IMR-90 (cell line): ENCODE measurements around the gene CCDC102A. TPM values are rescaled to one million over a fixed set of nuclear protein-coding genes. Genes with fewer than 3 reads are reported as not detected.

Source experiments
- ATAC-seq: fragments of 200-7000 bp; cut with Tn5 transposase; 2 replicates; pipeline ENCODE4 v1.9.1; 2020; ENCODE audit warnings: low read depth, mild to moderate bottlenecking, moderate library complexity
- BruUV-seq: library from RNA; stranded (reverse); fragments of 400-500 nt; replicated peaks from 2 replicates; lab custom pipeline; 2021; lab: Mats Ljungman, UMichigan
- CTCF ChIA-PET: fragments of 300-600 bp; formaldehyde crosslinking; extraction: SDS; loops from one replicate; lab custom pipeline; 2021; ENCODE audit warnings: antibody characterized with exemption; lab: Yijun Ruan, JAX
- POLR2A ChIA-PET: fragments of 300-600 bp; sonication (Branson Sonifier 250); formaldehyde crosslinking; loops from one replicate; lab custom pipeline; 2022; ENCODE audit warnings: antibody characterized with exemption; ENCODE audit not compliant: unreplicated experiment; lab: Charles Lee
- DNase-seq: peaks from one replicate; pipeline ENCODE4 v3.0.0; 2013
- H2AFZ ChIP-seq: replicated peaks from 2 replicates; pipeline ENCODE3; 2013; ENCODE audit warnings: low read length, mild to moderate bottlenecking; ENCODE audit not compliant: poor library complexity
- H2AK5ac ChIP-seq: 2 replicates; pipeline ENCODE4 v1.6.1; 2013; ENCODE audit warnings: low read depth, low read length, inconsistent platforms
- H2AK9ac ChIP-seq: replicated peaks from 2 replicates; pipeline ENCODE3; 2013; ENCODE audit warnings: mild to moderate bottlenecking, low read depth, low read length, moderate library complexity; ENCODE audit not compliant: poor library complexity
- H2BK120ac ChIP-seq: 2 replicates; pipeline ENCODE4 v1.6.1; 2013; ENCODE audit warnings: low read depth, low read length, inconsistent platforms
- H2BK15ac ChIP-seq: 3 replicates; pipeline ENCODE4 v1.6.1; 2013; ENCODE audit warnings: low read depth, low read length, inconsistent platforms
- H2BK20ac ChIP-seq: 2 replicates; pipeline ENCODE4 v1.6.1; 2013; ENCODE audit warnings: low read depth, mild to moderate bottlenecking, inconsistent platforms, low read length, moderate library complexity
- H2BK5ac ChIP-seq: 2 replicates; pipeline ENCODE4 v1.6.1; 2013; ENCODE audit warnings: mild to moderate bottlenecking, low read depth, low read length, inconsistent platforms; ENCODE audit not compliant: poor library complexity, severe bottlenecking
- H3K14ac ChIP-seq: replicated peaks from 2 replicates; pipeline ENCODE4 v1.6.1; 2013; ENCODE audit warnings: low read depth, low read length, inconsistent platforms
- H3K18ac ChIP-seq: 2 replicates; pipeline ENCODE4 v1.6.1; 2013; ENCODE audit warnings: low read depth, low read length, control low read depth
- H3K23ac ChIP-seq: 2 replicates; pipeline ENCODE4 v1.6.1; 2013; ENCODE audit warnings: low read depth, low read length, inconsistent platforms
- H3K27ac ChIP-seq: 2 replicates; pipeline ENCODE4 v1.5.1; 2013; ENCODE audit warnings: mild to moderate bottlenecking, control low read depth, low read length; ENCODE audit not compliant: insufficient read depth
- H3K27me3 ChIP-seq: 2 replicates; pipeline ENCODE4 v1.6.1; 2013; ENCODE audit warnings: low read length; ENCODE audit not compliant: control insufficient read depth, insufficient read depth
- H3K36me3 ChIP-seq: 2 replicates; pipeline ENCODE4 v1.6.1; 2013; ENCODE audit warnings: low read length, mixed read lengths; ENCODE audit not compliant: control insufficient read depth, insufficient read depth
- H3K4ac ChIP-seq: 2 replicates; pipeline ENCODE4 v1.6.1; 2013; ENCODE audit warnings: low read depth, low read length, inconsistent platforms
- H3K4me1 ChIP-seq: 2 replicates; pipeline ENCODE4 v1.6.1; 2013; ENCODE audit warnings: low read length, mixed read lengths; ENCODE audit not compliant: control insufficient read depth, insufficient read depth
- H3K4me2 ChIP-seq: 2 replicates; pipeline ENCODE4 v1.6.1; 2013; ENCODE audit warnings: low read depth, mild to moderate bottlenecking, control low read depth, low read length, moderate library complexity
- H3K4me3 ChIP-seq: 2 replicates; pipeline ENCODE4 v1.5.1; 2013; ENCODE audit warnings: low read depth, mild to moderate bottlenecking, control low read depth, low read length, moderate library complexity; ENCODE audit not compliant: insufficient read depth
- H3K56ac ChIP-seq: 2 replicates; pipeline ENCODE4 v1.6.1; 2013; ENCODE audit warnings: low read length, inconsistent platforms; ENCODE audit not compliant: insufficient read depth; ENCODE audit errors: extremely low read depth
- H3K79me1 ChIP-seq, 2 experiments: 2 replicates each; pipeline ENCODE4 v1.6.1; 2013; ENCODE audit warnings: low read length in 2 of 2, inconsistent platforms in 1 of 2, low read depth in 1 of 2
- H3K9ac ChIP-seq: 2 replicates; pipeline ENCODE4 v1.6.1; 2013; ENCODE audit warnings: low read depth, low read length, control low read depth
- H3K9me1 ChIP-seq: 2 replicates; pipeline ENCODE4 v1.6.1; 2013; ENCODE audit warnings: low read length, inconsistent platforms; ENCODE audit not compliant: insufficient read depth
- H3K9me3 ChIP-seq: 2 replicates; pipeline ENCODE4 v1.6.1; 2013; ENCODE audit warnings: low read length; ENCODE audit not compliant: control insufficient read depth, insufficient read depth
- H4K20me1 ChIP-seq: 2 replicates; pipeline ENCODE4 v1.6.1; 2013; ENCODE audit warnings: low read length, inconsistent platforms; ENCODE audit not compliant: insufficient read depth
- H4K5ac ChIP-seq: 2 replicates; pipeline ENCODE4 v1.6.1; 2013; ENCODE audit warnings: mild to moderate bottlenecking, low read depth, low read length, control low read depth
- H4K8ac ChIP-seq, 2 experiments: 2 replicates each; pipeline ENCODE4 v1.6.1; 2013; ENCODE audit warnings: low read depth in 2 of 2, low read length in 2 of 2, control low read depth in 1 of 2, inconsistent platforms in 1 of 2
- H4K91ac ChIP-seq: 2 replicates; pipeline ENCODE4 v1.6.1; 2013; ENCODE audit warnings: low read depth, low read length, inconsistent platforms; ENCODE audit not compliant: insufficient read depth
- WGBS, 2 experiments: methylation state at CpG; one replicate each; pipeline versions ENCODE4 v1.1.5 to v1.1.7; 2013; ENCODE audit warnings: missing lambda C conversion rate in 2 of 2; ENCODE audit not compliant: insufficient read length in 1 of 2; ENCODE audit errors: extremely low coverage in 2 of 2; 5-methylcytosine and 5-hydroxymethylcytosine counted together
- dilution Hi-C: fragments of 300-500 bp; cut with HindIII; formaldehyde crosslinking; loops from one replicate; pipeline ENCODE4 v1.14.3; 2018; ENCODE audit warnings: low sequenced_read_pairs; ENCODE audit not compliant: unreplicated experiment
- in situ Hi-C: fragments of 300-500 bp; cut with MboI; formaldehyde crosslinking; loops from 3 replicates; pipeline ENCODE4 v1.14.3; 2019; ENCODE audit warnings: low sequenced_read_pairs, inconsistent platforms, mixed read lengths
- intact Hi-C: fragments of 100-400 bp; cut with micrococcal nuclease; formaldehyde crosslinking; loops from 2 replicates; pipeline ENCODE4 v1.10.0; 2022
- polyA plus RNA-seq, 3 experiments: library from polyadenylated mRNA; depleted of rRNA; stranded (reverse); fragments of >200 nt; gene quantifications; 2 replicates each; pipeline ENCODE4 v1.2.3, GENCODE V29; 2012; ENCODE audit warnings: low replicate concordance in 1 of 3
- total RNA-seq: library from RNA; depleted of rRNA; stranded (reverse); fragments of >200 nt; gene quantifications from 2 replicates; pipeline ENCODE4 v1.2.3, GENCODE V29; 2012
- TF ChIP-seq, protein P1 (sequence below): fragments of 150-350 bp; IDR thresholded peaks from 2 replicates; pipeline ENCODE4 v1.6.1; 2017; ENCODE audit warnings: mild to moderate bottlenecking, antibody characterized with exemption, low read length, low read depth

Gene CCDC102A
- total and polyA plus RNA-seq, 2 of the 4 experiments (the other 2 are of a cell fraction), result 5.4 to 8.5 TPM

DNA sequence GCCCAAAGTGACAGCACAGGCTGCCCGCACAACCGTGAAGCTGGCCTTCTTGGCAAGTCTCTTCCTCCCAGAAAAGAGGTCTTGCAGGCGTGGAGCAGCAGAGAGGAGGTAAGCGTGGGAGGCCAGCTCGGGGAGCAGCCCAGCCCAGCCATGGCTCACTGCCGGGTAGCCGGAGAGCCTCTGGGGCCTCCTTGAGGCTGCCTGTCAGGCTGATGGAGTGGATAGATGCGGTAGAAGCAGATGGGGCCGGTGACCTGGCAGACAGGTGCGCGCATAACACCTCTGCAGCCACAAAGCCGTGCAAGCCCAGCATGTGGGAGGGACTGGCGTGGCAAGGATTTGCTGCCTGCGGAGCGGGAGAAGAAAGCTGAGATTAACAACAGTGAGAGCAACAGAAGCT lies 33.0 kb downstream of the CCDC102A start:
- H3K56ac ChIP-seq, result no peak overlapping the region
- H3K27ac ChIP-seq, result no peak overlapping the region
- H2AK5ac ChIP-seq, result no peak overlapping the region
- ChIA-PET CTCF (no interaction called here), POLR2A (no interaction called here)
- no peak overlapping the region for H3K18ac ChIP-seq
- H2BK20ac ChIP-seq, result no peak overlapping the region
- no peaks in the 10 kb centered on the region for H3K79me1 ChIP-seq
- no peak for DNase-seq
- no peaks in the 10 kb centered on the region for H3K9me3 ChIP-seq
- no peak overlapping the region for H3K4ac ChIP-seq
- H3K14ac ChIP-seq, result no peak overlapping the region
- no peak overlapping the region for H2BK120ac ChIP-seq
- TF ChIP-seq, protein P1, sequence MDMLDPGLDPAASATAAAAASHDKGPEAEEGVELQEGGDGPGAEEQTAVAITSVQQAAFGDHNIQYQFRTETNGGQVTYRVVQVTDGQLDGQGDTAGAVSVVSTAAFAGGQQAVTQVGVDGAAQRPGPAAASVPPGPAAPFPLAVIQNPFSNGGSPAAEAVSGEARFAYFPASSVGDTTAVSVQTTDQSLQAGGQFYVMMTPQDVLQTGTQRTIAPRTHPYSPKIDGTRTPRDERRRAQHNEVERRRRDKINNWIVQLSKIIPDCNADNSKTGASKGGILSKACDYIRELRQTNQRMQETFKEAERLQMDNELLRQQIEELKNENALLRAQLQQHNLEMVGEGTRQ, result no peak
- no peaks in the 10 kb centered on the region for H3K9me1 ChIP-seq
- H2AFZ ChIP-seq, result no peak overlapping the region
- no peak overlapping the region for H3K9ac ChIP-seq
- H3K4me2 ChIP-seq, result no peak overlapping the region
- no peak overlapping the region for H2AK9ac ChIP-seq
- H4K20me1 ChIP-seq, result no peaks in the 10 kb centered on the region
- H3K27me3 ChIP-seq, result peaks cover 68% of the 10 kb centered on the region
- H3K36me3 ChIP-seq, result no peaks in the 10 kb centered on the region
- H4K5ac ChIP-seq, result no peak overlapping the region
- dilution Hi-C loops, result no loop called here
- no peak overlapping the region for H3K4me3 ChIP-seq
- no TSS peak for BruUV-seq
- intact Hi-C loops, result no loop called here
- no peak overlapping the region for H2BK15ac ChIP-seq
- no peak overlapping the region for H4K8ac ChIP-seq
- H3K23ac ChIP-seq, result no peak overlapping the region
- no peak for ATAC-seq
- in situ Hi-C loops, result no loop called here
- WGBS, 2 experiments, result 57% methylated on average over 5 of the region's 15 CpGs; no CpG with 5 or more reads in 1 of the 2 experiments
- no peaks in the 10 kb centered on the region for H3K4me1 ChIP-seq
- H4K91ac ChIP-seq, result no peak overlapping the region
- no peak overlapping the region for H2BK5ac ChIP-seq
